Keratinocyte (primary cell): ENCODE measurements around the gene TCIRG1.

ENCODE experiments used
- EZH2 ChIP-seq: IDR thresholded peaks from one replicate; pipeline ENCODE4 v1.6.1; 2012; ENCODE audit warnings: inconsistent platforms, mild to moderate bottlenecking, low read length, moderate library complexity
- TF ChIP-seq, protein P1 (sequence below), 3 experiments: IDR thresholded peaks in 1 of 3; conservative IDR thresholded peaks in 1 of 3; optimal IDR thresholded peaks in 1 of 3; 2 replicates in 2 of 3; 3 replicates in 1 of 3; pipeline versions ENCODE3 to v1.5.1; 2011; ENCODE audit warnings: low read length in 3 of 3, mild to moderate bottlenecking in 3 of 3, moderate library complexity in 2 of 3, control low read depth in 1 of 3, inconsistent platforms in 1 of 3; ENCODE audit not compliant: insufficient read depth in 2 of 3; ENCODE audit errors: extremely low read depth in 1 of 3

DNA sequence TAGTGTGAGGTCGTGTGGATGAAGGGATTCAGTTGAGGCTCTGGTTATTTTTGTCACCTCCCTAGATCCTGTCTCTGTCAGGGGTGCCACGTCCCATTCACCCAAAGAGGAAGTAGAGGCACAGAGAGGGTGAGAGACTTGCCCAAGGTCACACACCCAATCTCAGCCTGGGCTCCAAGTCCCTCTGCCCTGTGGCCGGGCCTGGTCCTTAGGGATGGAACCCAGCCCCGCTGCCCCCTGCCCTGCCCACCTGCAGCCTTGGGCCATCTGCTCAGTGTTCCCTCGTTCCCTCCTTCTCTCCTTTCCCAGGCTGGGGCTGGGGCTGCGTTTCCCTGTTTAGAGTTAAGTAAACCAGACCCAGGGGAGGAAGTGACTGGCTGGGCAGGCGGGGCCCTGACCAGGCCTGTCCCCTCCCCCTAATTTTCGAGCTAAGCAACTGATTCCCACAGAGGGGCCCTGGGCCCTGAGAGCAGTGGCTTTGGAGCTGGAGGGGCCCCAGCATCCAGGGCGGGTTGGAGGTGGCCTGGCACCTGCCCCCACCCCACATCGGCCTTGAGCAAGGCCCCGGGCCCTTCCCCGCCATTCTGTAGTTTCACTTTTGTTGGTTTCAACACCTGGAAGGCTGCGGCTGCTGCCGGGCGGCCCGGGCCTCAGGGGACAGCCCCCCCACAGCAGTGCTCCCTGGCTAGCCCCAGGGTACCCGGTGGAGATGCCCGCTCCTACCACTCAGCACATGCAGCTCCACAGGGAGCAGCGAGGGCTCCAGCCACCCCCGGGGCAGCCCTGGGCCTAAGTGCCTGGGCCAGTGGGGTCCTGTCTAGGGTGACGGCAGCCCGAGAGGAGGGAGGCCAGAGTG is 1.5 kb downstream of the TCIRG1 start:
- TF ChIP-seq, protein P1, sequence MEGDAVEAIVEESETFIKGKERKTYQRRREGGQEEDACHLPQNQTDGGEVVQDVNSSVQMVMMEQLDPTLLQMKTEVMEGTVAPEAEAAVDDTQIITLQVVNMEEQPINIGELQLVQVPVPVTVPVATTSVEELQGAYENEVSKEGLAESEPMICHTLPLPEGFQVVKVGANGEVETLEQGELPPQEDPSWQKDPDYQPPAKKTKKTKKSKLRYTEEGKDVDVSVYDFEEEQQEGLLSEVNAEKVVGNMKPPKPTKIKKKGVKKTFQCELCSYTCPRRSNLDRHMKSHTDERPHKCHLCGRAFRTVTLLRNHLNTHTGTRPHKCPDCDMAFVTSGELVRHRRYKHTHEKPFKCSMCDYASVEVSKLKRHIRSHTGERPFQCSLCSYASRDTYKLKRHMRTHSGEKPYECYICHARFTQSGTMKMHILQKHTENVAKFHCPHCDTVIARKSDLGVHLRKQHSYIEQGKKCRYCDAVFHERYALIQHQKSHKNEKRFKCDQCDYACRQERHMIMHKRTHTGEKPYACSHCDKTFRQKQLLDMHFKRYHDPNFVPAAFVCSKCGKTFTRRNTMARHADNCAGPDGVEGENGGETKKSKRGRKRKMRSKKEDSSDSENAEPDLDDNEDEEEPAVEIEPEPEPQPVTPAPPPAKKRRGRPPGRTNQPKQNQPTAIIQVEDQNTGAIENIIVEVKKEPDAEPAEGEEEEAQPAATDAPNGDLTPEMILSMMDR (optimal IDR thresholded peaks at IDR 0.05 in 1 of 3, IDR thresholded peaks at IDR 0.05 in 1 of 3, conservative IDR thresholded peaks at IDR 0.05 in 1 of 3; ENCODE audit: extremely low read depth in 1 of 3, insufficient read depth in 2 of 3, low read length in 3 of 3) = no peak
- TF ChIP-seq EZH2 = no peak
